DMS53 treated with DMSO at 0.1 percent for 48 hours (cell line): ENCODE data around the gene IL17D.
"Not testable (repeated sequence)": the region's sequence is repeated elsewhere in the genome, so short reads cannot be mapped to it uniquely, and the experiment has no call there.

Experiments
- DNase-seq: peaks from one replicate; lab custom pipeline; 2025; ENCODE audit not compliant: unreplicated experiment; lab: John Stamatoyannopoulos, UW

Gene IL17D, protein sequence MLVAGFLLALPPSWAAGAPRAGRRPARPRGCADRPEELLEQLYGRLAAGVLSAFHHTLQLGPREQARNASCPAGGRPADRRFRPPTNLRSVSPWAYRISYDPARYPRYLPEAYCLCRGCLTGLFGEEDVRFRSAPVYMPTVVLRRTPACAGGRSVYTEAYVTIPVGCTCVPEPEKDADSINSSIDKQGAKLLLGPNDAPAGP

DNA sequence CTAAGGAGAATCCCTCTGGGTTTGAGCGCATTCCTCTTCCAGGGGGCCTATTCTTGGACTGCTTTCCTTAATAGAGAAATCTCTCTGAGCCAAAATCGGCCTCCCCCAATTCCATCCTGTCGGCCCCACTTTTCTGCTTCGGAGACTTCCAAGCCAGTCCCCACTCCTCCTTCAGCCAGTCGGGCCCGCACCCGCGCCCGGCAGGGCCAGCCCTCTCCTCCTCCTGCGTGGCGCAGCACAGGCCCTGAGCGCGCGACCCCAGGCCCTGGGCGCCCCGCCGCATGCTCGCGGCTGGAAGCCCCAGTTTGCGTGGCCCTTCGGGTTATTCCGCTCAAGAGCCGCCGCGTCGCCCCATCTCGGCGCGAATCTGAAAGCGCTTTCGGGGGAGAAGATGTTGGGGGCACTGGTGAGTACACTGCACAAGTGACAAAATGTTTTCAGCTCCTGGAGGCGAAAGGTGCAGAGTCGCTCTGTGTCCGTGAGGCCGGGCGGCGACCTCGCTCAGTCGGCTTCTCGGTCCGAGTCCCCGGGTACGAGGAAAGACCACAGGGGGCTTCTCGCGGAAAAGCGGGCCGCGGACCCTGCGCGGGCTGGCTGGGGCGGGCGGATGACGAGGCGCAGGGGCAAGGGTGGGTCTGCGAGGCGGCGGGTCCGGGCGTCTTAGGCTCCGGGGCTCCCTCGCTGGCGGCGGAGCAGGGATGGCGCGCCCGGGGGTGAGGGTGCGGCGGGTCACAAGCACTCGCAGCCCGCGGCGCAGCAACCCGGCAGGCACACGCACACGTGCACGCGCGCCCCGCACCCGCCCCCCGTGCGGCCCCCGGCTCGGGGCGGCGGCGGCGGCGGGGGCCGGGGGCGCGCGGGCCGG is at the start of gene IL17D:
TSS of gene IL17D (plus strand) at position 785 of the 865 bp plus-strand sequence. CDS start 303 bp downstream, outside the sequence.
- DNase-seq: no peak

DNA sequence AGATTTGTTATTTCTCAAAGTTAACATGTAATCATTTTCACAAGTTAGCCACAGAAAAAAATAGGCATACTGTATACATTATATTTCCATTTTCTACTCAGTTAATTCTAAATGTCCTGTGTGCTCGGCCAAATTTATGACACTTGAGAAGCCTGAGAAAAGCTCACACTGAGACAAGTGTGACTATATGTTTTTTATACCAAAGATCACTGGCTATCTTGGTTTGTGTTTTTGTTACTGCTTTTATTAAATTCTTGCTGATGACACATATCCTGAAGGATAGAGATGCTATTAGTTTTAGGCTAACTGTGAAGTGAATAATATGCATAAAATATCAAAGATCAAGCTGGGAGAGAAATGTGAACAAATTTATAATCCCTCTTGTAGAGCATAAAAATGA is 49.3 kb upstream of the IL17D start:
- DNase-seq: no peak

DNA sequence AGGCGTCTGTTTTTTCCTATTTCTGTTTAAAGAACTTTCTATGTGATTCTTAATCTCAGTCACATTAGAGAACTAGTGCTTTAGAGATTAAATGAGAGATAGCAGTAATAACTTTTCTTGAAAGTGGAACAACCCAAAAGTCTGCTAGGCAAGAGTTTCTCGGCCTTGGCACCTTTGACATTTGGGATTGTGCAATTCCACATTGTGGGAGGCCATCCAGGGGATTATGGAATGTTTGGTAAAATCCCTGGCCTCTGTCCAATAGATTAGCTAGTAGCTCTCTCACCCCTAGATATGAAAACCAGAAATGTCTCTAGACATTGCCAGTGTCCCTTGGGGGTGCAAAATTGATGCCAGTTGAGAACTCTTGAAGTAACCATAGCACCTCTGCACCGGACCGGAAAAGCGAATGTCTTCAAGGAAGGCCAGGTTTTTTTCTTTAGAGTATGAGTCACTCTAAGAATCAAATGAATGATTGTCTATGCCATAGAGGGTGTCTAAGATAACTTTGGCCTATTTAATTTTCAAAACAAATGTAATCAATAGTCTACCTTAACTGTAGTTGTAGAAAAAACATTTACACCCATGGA is 45.0 kb upstream of the IL17D start:
- no peak for DNase-seq

DNA sequence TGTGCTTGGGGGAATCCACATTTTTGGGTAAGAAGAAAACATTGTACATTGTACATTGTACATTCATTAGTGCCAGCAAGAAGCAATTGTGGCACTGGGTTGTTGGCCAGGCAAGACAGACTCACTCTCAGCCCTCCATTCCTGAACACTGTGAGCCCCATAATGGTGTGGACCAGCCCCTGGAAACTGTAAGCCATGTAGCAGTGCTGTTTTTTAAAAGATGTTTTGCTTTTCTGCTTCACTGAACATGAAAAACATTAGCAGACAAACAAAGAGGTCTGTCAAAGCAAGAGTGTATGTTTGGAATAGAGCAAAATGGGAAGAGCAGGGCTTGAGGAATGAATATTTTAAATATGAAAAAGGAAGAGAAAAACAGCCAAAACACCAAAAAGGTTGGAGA is 39.1 kb upstream of the IL17D start:
- DNase-seq: no peak

DNA sequence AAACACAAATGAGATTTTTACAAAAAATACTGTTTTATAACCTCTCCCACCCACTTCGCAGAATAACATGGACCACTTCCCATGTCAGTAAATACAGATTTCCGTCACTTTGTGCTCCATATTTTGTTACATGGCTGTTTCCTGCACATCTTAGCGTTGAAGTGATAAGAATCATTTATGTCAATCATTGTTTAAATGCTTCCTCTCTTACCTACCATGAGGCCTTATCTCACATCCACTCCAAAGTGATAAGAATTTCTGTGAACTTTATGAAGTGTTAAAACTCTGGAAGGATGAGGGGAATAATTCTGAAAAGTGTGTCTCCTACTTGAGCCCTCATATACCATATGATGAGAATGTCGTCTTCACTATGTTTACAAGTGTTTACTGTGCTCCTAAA is 36.6 kb upstream of the IL17D start:
- DNase-seq: no peak

DNA sequence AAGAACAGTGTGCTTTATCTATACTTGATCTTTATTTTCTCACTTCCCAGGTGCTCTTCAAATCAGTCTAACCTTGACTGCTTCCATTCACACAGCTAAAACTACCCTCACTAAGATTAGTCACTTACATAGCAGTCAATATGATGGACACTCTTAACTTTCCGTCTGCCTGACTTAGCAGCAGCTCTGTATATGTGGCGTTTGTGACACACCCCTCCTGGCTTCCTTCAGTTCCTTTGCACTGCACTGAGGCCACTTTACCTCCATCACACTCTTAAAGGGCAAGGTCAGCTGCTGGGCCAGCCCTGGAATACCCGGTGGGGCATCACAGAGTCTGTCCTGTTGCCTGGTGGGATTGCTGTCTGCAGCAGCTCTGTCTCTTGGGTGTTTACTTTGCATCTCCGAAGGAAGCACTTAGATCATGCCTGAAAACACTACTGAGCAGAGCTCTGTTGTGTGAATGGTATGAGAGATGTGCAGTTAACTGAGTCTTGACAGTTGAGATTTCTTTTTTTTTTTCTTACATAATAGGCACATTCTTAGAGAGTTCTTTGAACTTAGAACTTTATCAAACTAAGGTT is 35.6 kb upstream of the IL17D start:
- DNase-seq: no peak

DNA sequence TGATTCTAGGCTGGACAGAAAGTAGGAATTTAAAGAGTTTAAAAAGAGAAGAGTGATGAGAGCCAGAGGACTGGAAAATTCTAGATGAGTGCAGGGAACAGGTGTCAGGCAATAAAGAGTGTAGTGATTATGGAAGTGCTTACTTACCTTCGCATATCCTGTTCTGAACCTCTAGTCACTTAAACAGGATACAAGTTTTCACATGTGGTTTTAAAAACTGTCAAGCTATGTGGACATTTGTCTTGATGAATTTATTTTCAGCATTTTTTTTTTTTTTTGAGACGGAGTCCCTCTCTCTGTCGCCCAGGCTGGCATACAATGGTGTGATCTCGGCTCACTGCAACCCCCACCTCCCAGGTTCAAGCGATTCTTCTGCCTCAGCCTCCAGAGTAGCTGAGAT is 34.3 kb upstream of the IL17D start:
- no peak for DNase-seq

DNA sequence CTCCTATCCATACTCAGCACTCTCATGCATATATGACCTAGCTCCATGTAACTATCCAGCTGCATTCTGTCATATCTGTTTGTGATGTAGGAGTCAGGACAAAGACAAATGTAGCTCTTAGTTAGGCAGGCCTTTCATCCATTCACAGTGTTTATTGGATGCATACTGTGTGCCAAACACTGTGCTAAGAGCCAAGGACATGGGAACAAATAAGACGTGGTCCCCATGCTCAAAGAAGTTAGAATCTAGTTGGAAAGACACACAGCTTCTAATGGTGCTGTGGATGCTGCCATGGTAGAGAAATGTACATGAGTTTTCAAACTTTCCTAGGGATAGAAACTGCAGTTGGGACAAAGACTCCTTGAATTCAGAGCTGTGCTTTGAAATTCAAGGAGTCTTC is 31.7 kb upstream of the IL17D start:
- no peak for DNase-seq

DNA sequence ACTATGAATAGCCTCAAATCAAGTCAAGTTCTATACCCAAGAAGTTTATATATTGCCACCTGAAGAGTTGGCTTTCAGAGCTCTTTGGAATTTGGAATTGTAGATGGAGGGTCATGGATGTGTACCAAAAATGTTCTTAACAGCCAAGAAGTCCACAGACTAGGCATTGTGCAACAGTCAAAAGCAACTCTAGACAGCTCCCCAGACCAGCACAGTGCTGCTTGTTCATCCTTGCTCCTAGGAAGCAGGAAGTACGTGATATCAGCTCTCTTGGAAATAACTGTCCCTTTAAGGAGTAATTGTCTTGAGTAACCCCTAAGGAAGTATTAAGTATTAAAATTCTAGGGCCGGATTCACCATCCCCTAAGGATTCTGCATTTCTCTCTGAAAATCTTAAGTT is 30.7 kb upstream of the IL17D start:
- no peak for DNase-seq

DNA sequence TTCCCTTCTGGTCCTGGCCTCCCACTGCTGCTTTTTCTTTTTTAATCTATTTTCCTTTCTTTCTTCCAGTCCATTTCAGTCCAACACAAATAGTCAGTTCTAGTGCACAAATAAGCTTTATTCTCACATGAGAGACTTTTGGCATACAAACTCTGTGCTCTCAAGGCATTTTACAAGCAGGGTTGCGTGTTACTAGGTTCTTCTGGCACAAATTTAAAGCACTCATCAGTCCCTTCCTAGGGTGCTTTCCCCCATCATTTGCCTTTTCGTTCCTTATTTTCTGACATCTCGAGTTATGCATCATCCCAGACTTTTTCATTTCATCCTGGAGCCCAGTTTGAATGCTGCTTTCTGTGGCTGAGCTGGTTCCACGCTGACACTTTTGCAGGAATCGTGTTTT is 29.8 kb upstream of the IL17D start:
- no peak for DNase-seq

DNA sequence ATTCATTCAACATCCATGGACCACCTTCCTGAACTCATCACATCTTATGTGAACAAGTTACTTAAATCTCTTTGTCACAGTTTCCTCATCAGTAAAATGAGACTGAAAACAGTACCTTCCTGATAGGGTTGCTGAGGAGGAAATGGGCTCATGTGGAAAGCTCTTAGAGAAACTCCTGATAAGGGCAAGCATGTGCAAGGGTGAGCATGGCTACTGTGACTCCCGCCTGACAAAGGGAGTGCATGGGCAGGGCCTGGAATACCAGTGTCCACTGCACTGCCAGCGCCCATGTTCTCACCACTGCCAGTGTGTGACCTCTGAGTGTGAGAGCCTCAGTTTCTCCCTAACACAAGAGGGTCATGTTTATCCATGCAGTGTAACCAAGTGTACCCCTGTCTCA is 27.3 kb upstream of the IL17D start:
- DNase-seq: no peak

DNA sequence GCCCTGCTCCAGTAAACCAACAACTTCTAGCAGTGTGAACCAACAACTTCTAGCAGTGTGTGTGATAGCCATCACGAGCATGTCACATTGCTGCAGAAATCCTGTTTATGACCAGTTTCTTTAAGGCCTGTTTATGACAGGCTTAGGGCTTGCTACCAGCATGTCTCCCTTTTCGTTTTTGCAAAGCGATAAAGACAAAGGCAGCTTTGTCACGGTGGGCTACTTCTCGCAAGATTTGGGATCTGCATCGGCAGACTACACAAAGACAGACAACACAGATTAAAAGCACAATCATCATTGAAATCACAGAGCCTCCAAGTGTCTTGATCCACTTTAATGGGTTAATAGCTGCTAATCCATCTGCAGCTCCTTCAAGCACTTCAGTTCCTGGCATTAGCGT is 24.9 kb upstream of the IL17D start:
- DNase-seq: not testable (repeated sequence)

DNA sequence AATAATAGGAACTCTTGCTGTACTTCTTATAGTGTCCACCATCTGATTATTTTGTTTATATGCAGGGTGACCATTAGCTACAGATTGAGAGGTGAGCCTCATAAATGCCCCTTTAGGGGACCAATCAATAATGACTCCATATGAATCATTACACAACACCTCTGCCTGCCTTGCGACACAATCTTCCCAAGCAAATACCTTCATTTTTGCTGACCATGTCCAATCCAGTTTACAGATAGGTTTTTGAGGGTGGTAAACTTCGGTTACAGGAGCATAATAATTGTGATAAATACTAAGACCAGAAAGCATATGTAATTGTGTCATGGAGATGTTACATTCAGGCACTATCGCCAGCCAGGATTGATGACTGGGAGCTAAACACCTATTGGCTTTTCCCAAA is 23.6 kb upstream of the IL17D start:
- no peak for DNase-seq

DNA sequence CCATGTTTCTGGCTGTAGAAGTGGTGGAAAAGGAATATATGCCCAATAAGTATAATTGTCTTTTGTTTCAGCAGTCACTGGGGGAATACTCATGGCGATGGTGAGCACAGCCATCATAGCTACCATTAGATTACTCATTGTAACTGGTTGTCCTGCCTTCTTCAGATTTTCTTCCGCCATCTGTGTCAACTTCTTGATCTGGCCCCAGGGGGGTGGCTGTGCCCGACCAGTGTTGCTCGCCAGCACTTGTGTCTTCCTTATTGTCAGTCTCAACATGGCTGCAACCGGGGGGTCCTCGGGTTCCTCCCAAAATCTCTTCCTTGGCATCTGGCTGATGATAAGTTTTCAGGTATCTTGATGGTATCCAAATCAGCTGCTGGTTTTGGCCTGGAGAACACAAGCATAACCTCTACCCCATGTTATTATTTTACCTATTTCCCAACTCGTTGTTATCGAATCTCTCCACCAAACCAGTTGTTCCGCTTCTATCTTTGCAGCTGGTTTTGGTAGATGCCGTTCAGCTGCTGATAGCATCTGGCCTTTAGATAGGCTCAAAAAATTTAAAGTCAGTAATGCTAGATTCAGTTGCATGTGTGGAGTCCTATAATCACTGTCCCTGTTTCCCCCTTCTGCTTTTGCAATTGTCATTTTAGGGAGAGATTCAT is 23.0 kb upstream of the IL17D start:
- DNase-seq: no peak

DNA sequence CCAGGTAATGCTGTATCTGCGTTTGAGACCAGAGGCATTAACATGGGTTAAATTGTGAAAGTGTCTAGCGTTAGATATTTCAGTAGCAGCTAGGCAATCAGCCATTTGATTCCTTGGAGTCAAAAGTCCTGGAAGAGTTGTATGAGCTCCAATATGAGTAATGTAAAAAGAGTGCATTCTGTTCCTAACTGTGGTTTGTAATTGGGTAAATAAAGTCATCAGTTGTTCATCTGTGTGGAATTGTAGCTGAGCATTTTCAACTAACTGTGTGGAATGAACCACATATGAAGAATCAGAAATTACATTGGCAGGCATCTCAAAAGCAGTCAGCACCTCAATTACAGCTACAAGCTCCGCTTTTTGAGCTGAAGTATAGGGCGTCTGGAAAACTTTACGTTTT is 22.0 kb upstream of the IL17D start:
- not testable (repeated sequence) for DNase-seq

DNA sequence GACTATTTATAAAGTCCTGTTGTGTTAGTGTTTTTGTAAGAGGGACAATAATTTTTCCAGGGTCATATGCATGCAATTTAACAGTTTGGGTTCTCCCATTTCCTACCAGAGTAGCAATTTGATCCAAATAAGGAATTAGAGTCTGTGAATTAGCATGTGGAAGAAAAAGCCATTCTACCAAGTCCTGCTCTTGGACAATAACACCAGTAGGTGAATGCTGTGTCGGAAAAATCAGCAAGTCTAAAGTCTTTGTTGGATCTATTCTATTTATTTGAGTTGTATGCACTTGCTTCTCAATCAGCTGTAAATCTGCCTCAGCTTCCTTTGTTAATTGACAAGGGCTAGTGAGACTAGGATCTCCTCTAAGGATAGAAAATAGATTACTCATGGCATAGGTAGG is 21.4 kb upstream of the IL17D start:
- DNase-seq: no peak

DNA sequence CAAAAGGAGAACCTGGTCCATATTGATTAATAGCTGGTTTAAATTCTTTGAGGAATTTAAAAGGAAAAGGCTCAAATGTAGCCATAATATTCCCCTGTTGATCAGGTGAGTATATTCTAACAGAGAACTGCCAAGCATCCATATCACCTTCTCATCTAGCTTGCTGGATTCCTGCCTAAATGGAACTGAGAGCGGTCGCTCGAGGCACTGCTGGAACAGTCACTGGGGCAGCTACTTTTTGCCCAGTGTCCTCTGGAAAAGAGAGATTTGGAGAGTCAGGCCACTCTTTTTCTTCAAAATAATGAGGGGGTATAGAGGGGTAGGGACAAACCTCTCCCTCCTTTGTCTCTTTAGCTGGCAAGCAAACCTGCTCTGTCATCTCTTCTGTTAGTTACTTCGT is 19.5 kb upstream of the IL17D start:
- no peak for DNase-seq

DNA sequence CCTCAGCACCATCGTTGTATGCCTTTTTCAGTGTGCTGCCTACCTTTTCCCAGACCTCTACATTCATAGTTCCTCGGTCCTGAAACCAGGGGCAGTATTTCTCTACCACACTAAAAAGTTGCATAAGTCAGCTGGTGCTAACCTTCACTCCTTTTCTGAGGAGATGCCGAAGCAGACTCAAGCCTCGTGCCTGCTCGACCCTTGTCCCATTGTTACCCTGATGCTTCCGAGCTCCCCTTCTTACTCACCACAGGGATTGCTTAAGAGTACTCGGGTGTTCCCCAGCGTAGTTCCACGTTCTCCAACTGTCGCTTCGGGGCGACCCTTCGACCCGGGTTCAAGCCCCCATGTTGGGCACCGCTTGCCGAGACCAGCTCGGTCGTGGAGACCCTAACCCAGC is 19.0 kb upstream of the IL17D start:
- DNase-seq: no peak

DNA sequence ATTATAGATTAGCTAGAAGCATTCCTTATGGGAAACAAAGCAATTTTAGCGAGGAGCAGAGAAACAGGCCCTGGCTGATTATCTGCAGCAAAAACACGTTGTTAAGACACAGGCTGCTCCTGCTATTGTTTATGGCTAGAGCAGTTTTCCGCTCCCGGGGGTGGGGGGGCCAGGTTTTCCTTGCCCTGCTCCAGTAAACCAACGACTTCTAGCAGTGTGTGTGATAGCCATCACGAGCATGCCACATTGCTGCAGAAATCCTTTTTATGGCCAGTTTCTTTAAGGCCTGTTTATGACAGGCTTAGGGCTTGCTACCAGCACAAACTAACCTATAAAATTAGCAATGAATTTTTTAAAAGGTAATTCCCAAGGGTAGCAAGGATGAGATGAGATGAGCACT is 18.4 kb upstream of the IL17D start:
- DNase-seq: no peak

DNA sequence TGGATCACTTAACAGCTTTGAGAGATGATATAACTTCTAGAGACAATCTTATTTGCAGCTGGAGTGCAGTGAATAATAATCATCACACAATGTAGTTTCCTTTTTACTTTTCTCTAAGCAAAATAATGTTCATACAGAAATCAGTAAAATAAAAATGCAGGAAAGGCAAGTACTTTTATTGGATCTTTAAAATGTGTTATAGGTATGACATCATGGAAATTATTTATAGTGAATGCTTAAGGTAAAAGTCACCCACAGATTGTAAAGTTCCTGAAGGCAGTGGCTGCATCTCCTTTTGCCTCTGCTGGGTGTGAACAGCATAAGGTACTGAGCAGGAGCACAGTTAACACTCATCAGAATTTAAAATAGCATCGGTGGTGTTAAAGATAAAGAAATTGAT is 17.3 kb upstream of the IL17D start:
- DNase-seq: no peak

DNA sequence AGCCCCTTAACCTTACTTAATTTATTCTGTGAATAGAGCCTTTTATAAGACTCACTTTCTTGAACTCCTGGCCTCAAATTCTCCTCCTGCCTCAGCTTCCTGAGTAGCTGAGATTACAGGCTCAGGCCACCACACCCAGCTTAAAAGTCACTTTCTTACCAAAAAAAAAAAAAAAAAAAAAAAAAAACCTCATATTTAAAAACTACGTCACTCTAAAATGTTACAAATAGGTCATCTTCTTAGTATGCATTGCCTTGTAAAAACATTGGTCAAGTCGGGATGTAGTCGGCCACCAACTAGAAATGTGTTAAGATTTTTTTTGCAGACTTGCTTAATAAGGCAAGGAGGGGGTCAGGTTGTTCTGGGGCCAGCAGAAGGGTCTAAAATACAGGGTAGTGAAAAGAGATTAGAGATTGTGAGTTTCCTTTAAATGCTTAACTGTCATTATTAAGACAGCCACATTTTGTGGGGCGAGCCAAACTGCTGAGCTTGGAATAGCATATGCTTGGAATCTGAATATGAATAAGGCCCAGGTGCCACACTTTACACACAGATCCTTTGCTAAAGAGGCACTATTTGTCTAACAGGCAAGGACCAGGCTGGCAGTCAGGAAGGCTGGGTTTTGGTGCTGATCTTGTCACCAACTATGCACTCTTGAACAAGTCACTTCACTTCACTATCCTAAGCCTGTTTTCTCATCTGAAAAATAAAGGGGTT is 16.5 kb upstream of the IL17D start:
- no peak for DNase-seq
